HL-60 (cell line): Measurements from ENCODE around the gene FOSB.

Source experiments
- POLR2AphosphoS5 ChIP-seq: IDR thresholded peaks from 2 replicates; pipeline ENCODE4 v1.6.1; 2012; ENCODE audit warnings: low read depth
- TF ChIP-seq, protein P1 (sequence below): IDR thresholded peaks from one replicate; pipeline ENCODE4 v1.5.1; 2011; ENCODE audit warnings: low read length, control low read depth, inconsistent platforms; ENCODE audit not compliant: insufficient read depth
- TF ChIP-seq, protein P2 (sequence below): IDR thresholded peaks from 2 replicates; pipeline ENCODE4 v1.6.1; 2012; ENCODE audit warnings: low read depth; ENCODE audit not compliant: insufficient replicate concordance

DNA sequence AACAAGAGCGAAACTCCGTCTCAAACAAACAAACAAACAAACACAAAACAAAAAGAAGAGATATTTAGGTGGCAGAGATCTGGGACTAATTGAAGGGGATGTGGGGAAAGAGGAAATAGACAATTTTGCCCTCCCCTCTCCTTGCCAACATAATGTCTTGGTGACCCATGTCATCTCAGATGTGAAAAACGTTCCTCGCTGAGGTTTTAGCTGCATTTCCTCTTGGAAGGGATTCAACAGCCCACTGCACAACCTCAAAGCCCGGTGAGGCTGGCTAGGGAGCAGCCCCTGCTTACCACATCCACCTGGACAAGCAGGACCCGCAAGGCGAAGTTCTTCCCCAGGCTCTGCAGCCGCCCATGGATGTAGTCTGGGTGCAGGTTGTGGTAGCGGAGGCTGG lies 49.0 kb upstream of the FOSB start:
- TF ChIP-seq, protein P1, sequence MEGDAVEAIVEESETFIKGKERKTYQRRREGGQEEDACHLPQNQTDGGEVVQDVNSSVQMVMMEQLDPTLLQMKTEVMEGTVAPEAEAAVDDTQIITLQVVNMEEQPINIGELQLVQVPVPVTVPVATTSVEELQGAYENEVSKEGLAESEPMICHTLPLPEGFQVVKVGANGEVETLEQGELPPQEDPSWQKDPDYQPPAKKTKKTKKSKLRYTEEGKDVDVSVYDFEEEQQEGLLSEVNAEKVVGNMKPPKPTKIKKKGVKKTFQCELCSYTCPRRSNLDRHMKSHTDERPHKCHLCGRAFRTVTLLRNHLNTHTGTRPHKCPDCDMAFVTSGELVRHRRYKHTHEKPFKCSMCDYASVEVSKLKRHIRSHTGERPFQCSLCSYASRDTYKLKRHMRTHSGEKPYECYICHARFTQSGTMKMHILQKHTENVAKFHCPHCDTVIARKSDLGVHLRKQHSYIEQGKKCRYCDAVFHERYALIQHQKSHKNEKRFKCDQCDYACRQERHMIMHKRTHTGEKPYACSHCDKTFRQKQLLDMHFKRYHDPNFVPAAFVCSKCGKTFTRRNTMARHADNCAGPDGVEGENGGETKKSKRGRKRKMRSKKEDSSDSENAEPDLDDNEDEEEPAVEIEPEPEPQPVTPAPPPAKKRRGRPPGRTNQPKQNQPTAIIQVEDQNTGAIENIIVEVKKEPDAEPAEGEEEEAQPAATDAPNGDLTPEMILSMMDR: no peak
- peak; percentile 62 for TF ChIP-seq POLR2AphosphoS5
- TF ChIP-seq, protein P2, sequence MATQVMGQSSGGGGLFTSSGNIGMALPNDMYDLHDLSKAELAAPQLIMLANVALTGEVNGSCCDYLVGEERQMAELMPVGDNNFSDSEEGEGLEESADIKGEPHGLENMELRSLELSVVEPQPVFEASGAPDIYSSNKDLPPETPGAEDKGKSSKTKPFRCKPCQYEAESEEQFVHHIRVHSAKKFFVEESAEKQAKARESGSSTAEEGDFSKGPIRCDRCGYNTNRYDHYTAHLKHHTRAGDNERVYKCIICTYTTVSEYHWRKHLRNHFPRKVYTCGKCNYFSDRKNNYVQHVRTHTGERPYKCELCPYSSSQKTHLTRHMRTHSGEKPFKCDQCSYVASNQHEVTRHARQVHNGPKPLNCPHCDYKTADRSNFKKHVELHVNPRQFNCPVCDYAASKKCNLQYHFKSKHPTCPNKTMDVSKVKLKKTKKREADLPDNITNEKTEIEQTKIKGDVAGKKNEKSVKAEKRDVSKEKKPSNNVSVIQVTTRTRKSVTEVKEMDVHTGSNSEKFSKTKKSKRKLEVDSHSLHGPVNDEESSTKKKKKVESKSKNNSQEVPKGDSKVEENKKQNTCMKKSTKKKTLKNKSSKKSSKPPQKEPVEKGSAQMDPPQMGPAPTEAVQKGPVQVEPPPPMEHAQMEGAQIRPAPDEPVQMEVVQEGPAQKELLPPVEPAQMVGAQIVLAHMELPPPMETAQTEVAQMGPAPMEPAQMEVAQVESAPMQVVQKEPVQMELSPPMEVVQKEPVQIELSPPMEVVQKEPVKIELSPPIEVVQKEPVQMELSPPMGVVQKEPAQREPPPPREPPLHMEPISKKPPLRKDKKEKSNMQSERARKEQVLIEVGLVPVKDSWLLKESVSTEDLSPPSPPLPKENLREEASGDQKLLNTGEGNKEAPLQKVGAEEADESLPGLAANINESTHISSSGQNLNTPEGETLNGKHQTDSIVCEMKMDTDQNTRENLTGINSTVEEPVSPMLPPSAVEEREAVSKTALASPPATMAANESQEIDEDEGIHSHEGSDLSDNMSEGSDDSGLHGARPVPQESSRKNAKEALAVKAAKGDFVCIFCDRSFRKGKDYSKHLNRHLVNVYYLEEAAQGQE: no peak
